Measurements from ENCODE around the gene CASP3. TPM values are rescaled to one million over a fixed set of nuclear protein-coding genes. Genes with fewer than 3 reads are reported as not detected.
"Not testable (repeated sequence)": the region's sequence is repeated elsewhere in the genome, so short reads cannot be mapped to it uniquely, and the experiment has no call there.

Gene CASP3
- total RNA-seq, 1 donor, result 59.4 TPM

DNA sequence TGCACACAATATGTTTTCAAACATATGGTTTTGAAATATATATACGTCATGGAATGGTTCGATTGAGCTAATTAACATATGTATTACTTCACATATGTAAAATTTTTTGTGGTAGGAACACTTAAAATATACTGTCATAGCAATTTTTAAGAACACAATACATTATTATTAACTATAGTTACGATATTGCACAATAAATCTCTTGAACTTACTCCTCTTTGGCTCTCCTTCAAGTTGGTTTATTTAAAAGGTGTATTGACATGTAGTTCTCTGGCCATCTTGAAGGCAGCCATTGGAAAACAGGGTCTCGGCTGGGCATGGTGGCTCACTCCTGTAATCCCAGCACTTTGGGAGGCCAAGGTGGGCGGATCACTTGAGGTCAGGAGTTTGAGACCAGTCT is 53.8 kb downstream of the CASP3 start:
- H3K27ac ChIP-seq (ENCODE audit: low read depth, low read length), result no peak overlapping the region
- no peaks in the 10 kb centered on the region for H3K27me3 ChIP-seq (ENCODE audit: insufficient read depth, low read length)
- no peaks in the 10 kb centered on the region for H4K20me1 ChIP-seq (ENCODE audit: insufficient read depth, low read length)
- no peak overlapping the region for H2AFZ ChIP-seq (ENCODE audit: low read length)
- H3K36me3 ChIP-seq (ENCODE audit: insufficient read depth, low read length), result no peaks in the 10 kb centered on the region
- peaks cover 9% of the 10 kb centered on the region for H3K4me1 ChIP-seq (ENCODE audit: insufficient read depth, low read length)
- no peak overlapping the region for H3K4me3 ChIP-seq (ENCODE audit: insufficient read depth, low read length)
- no peak overlapping the region for H3K4me2 ChIP-seq (ENCODE audit: insufficient read depth, low read length)
- H3K9me3 ChIP-seq (ENCODE audit: low read depth, low read length), result no peaks in the 10 kb centered on the region
- no peaks in the 10 kb centered on the region for H3K79me2 ChIP-seq (ENCODE audit: insufficient read depth, low read length)
- TF ChIP-seq, protein P1, sequence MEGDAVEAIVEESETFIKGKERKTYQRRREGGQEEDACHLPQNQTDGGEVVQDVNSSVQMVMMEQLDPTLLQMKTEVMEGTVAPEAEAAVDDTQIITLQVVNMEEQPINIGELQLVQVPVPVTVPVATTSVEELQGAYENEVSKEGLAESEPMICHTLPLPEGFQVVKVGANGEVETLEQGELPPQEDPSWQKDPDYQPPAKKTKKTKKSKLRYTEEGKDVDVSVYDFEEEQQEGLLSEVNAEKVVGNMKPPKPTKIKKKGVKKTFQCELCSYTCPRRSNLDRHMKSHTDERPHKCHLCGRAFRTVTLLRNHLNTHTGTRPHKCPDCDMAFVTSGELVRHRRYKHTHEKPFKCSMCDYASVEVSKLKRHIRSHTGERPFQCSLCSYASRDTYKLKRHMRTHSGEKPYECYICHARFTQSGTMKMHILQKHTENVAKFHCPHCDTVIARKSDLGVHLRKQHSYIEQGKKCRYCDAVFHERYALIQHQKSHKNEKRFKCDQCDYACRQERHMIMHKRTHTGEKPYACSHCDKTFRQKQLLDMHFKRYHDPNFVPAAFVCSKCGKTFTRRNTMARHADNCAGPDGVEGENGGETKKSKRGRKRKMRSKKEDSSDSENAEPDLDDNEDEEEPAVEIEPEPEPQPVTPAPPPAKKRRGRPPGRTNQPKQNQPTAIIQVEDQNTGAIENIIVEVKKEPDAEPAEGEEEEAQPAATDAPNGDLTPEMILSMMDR (IDR thresholded peaks at IDR 0.05; ENCODE audit: extremely low read depth, low read depth, low read length), result no peak
- no peak for DNase-seq (ENCODE audit: insufficient read length, low spot score, missing footprints)

DNA sequence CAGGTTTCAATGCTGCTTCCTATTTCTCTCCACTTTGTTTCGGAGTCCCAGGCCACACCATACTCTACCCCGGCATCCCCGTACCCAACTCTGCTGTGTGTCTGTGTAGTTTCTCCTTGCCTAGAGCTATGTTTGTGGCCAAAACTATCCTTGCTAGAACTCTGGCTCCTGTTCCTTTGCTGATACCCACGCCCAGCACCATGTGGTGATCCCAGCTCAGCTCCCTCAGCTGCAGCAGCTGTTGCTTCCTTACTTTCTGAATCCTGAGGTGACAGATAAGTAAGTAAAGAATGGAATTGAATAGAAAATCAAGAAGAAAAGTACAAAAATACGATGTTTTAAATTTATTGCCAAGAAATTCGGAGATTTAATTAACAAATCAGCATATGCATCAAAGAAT is 55.8 kb downstream of the CASP3 start:
- H2AFZ ChIP-seq (ENCODE audit: low read length), result no peak overlapping the region
- H3K9me3 ChIP-seq (ENCODE audit: low read depth, low read length), result no peaks in the 10 kb centered on the region
- no peak overlapping the region for H3K4me3 ChIP-seq (ENCODE audit: insufficient read depth, low read length)
- DNase-seq (ENCODE audit: insufficient read length, low spot score, missing footprints), result peak; percentile 13
- peaks cover 8% of the 10 kb centered on the region for H3K4me1 ChIP-seq (ENCODE audit: insufficient read depth, low read length)
- TF ChIP-seq, protein P1 (IDR thresholded peaks at IDR 0.05; ENCODE audit: extremely low read depth, low read depth, low read length), result no peak
- no peaks in the 10 kb centered on the region for H3K36me3 ChIP-seq (ENCODE audit: insufficient read depth, low read length)
- H3K4me2 ChIP-seq (ENCODE audit: insufficient read depth, low read length), result no peak overlapping the region
- no peaks in the 10 kb centered on the region for H3K79me2 ChIP-seq (ENCODE audit: insufficient read depth, low read length)
- no peaks in the 10 kb centered on the region for H3K27me3 ChIP-seq (ENCODE audit: insufficient read depth, low read length)
- H4K20me1 ChIP-seq (ENCODE audit: insufficient read depth, low read length), result no peaks in the 10 kb centered on the region
- no peak overlapping the region for H3K27ac ChIP-seq (ENCODE audit: low read depth, low read length)

DNA sequence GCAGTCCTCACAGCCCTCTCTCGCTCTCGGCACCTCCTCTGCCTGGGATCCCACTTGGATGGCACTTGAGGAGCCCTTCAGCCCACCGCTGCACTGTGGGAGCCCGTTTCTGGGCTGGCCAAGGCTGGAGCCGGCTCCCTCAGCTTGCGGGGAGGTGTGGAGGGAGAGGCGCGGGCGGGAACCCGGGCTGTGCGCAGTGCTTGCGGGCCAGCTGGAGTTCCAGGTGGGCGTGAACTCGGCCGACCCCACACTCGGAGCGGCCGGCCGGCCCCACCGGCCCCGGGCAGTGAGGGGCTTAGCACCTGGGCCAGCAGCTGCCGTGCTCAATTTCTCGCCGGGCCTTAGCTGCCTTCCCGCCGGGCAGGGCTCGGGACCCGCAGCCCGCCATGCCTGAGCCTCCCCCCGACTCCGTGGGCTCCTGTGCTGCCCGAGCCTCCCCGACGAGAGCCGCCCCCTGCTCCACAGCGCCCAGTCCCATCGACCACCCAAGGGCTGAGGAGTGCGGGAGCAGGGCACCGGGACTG is 57.4 kb downstream of the CASP3 start:
- H3K4me2 ChIP-seq (ENCODE audit: insufficient read depth, low read length); H3K27me3 ChIP-seq (ENCODE audit: insufficient read depth, low read length); H3K79me2 ChIP-seq (ENCODE audit: insufficient read depth, low read length); H4K20me1 ChIP-seq (ENCODE audit: insufficient read depth, low read length); H2AFZ ChIP-seq (ENCODE audit: low read length); H3K36me3 ChIP-seq (ENCODE audit: insufficient read depth, low read length); DNase-seq (ENCODE audit: insufficient read length, low spot score, missing footprints); H3K9me3 ChIP-seq (ENCODE audit: low read depth, low read length); H3K27ac ChIP-seq (ENCODE audit: low read depth, low read length); H3K4me3 ChIP-seq (ENCODE audit: insufficient read depth, low read length): not testable (repeated sequence)
- H3K4me1 ChIP-seq (ENCODE audit: insufficient read depth, low read length), result peaks cover 11% of the 10 kb centered on the region

DNA sequence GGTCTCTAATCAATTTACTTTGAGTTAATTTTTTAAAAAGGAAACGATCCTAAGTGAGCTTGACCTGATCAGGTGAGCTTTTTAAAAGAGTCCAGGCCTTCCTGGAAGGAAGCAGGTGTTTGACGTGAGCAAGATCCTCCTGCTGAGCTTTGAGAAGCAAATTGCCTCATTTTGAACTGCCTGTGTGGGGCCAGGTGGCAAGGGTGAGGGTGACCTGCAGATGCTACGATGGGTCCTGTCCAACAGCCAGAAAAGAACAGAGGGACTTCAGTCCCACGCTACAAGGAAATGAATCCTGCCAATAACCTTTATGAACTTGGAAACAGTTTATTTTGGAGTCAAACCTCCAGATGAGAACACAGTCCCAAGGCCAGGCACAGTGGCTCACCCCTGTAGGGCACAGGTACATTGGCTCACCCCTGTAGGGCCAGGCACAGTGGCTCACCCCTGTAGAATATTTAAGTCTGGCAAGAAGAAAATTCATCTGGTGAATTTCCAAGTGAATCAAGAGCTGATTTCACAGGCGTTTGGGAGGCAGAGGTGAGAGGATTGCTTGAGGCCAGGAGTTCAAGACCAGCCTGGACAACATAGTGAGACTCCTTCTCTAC is 58.1 kb downstream of the CASP3 start:
- Histone ChIP-seq H3K4me3 (ENCODE audit: insufficient read depth, low read length) (no peak overlapping the region), H3K79me2 (ENCODE audit: insufficient read depth, low read length) (no peaks in the 10 kb centered on the region), H3K4me1 (ENCODE audit: insufficient read depth, low read length) (peaks cover 11% of the 10 kb centered on the region), H2AFZ (ENCODE audit: low read length) (no peak overlapping the region), H3K36me3 (ENCODE audit: insufficient read depth, low read length) (no peaks in the 10 kb centered on the region), H3K4me2 (ENCODE audit: insufficient read depth, low read length) (no peak overlapping the region), H3K27ac (ENCODE audit: low read depth, low read length) (no peak overlapping the region), H3K9me3 (ENCODE audit: low read depth, low read length) (no peaks in the 10 kb centered on the region), H4K20me1 (ENCODE audit: insufficient read depth, low read length) (no peaks in the 10 kb centered on the region), H3K27me3 (ENCODE audit: insufficient read depth, low read length) (no peaks in the 10 kb centered on the region)
- DNase-seq (ENCODE audit: insufficient read length, low spot score, missing footprints), result peak; percentile 57
- TF ChIP-seq, protein P1 (IDR thresholded peaks at IDR 0.05; ENCODE audit: extremely low read depth, low read depth, low read length), result no peak

Measured in osteoblast (primary cell).